Liver (tissue), 9 donors: ENCODE measurements around the gene TST. TPM values are rescaled to one million over a fixed set of nuclear protein-coding genes. Genes with fewer than 3 reads are reported as not detected.

Experiments
- DNase-seq: peaks from one replicate; pipeline ENCODE4 v3.0.0-alpha.2; 2017; ENCODE audit warnings: low spot score
- H3K27ac ChIP-seq, 2 donors: one replicate each; pipeline ENCODE4 v1.7.0; 2013; ENCODE audit warnings: inconsistent platforms in 2 of 2, low read length in 2 of 2, control low read depth in 1 of 2, low read depth in 1 of 2, mild to moderate bottlenecking in 1 of 2
- H3K27me3 ChIP-seq, 4 donors: one replicate each; pipeline versions ENCODE4 v1.6.1 to v1.7.0; 2013; ENCODE audit warnings: low read length in 3 of 4, inconsistent platforms in 1 of 4, mild to moderate bottlenecking in 1 of 4, moderate library complexity in 1 of 4; ENCODE audit not compliant: control insufficient read depth in 4 of 4, insufficient read depth in 4 of 4
- H3K36me3 ChIP-seq, 4 donors: one replicate each; pipeline versions ENCODE4 v1.6.1 to v1.7.0; 2013; ENCODE audit warnings: low read length in 3 of 4, mild to moderate bottlenecking in 3 of 4, low read depth in 1 of 4, moderate library complexity in 1 of 4; ENCODE audit not compliant: control insufficient read depth in 4 of 4, insufficient read depth in 3 of 4
- H3K4me1 ChIP-seq, 4 donors: one replicate each; pipeline versions ENCODE4 v1.6.1 to v1.7.0; 2013; ENCODE audit warnings: low read length in 3 of 4, mild to moderate bottlenecking in 3 of 4, moderate library complexity in 1 of 4; ENCODE audit not compliant: control insufficient read depth in 4 of 4, insufficient read depth in 4 of 4
- H3K4me3 ChIP-seq, 3 donors: one replicate each; pipeline versions ENCODE4 v1.6.1 to v1.7.0; 2013; ENCODE audit warnings: low read length in 3 of 3, control low read depth in 1 of 3, low read depth in 1 of 3, mild to moderate bottlenecking in 1 of 3
- H3K9ac ChIP-seq, 2 donors: one replicate each; pipeline ENCODE4 v1.7.0; 2013; ENCODE audit warnings: low read length in 2 of 2, mild to moderate bottlenecking in 2 of 2, moderate library complexity in 2 of 2, control low read depth in 1 of 2, low read depth in 1 of 2
- H3K9me3 ChIP-seq, 4 donors: one replicate each; pipeline versions ENCODE4 v1.6.1 to v1.7.0; 2013; ENCODE audit warnings: low read length in 3 of 4; ENCODE audit not compliant: control insufficient read depth in 4 of 4
- ATF3 ChIP-seq: IDR thresholded peaks from 2 replicates; pipeline ENCODE4 v1.6.1; 2016; ENCODE audit warnings: antibody characterized with exemption
- EGR1 ChIP-seq, 2 donors: IDR thresholded peaks; 2 replicates each; pipeline ENCODE4 v1.6.1; 2016 to 2018; ENCODE audit warnings: antibody characterized with exemption in 2 of 2, low read depth in 2 of 2
- FOXA2 ChIP-seq: IDR thresholded peaks from 2 replicates; pipeline ENCODE4 v1.6.1; 2016; ENCODE audit warnings: antibody characterized with exemption
- GABPA ChIP-seq, 2 donors: IDR thresholded peaks in 1 of 2; conservative IDR thresholded peaks in 1 of 2; 2 replicates each; pipeline ENCODE4 v1.6.1; 2016; ENCODE audit warnings: antibody characterized with exemption in 2 of 2, mild to moderate bottlenecking in 1 of 2, moderate library complexity in 1 of 2
- HNF4A ChIP-seq, 2 donors: conservative IDR thresholded peaks; 2 replicates each; pipeline ENCODE4 v1.6.1; 2016; ENCODE audit warnings: antibody characterized with exemption in 2 of 2, mild to moderate bottlenecking in 2 of 2
- HNF4G ChIP-seq: IDR thresholded peaks from 2 replicates; pipeline ENCODE4 v1.6.1; 2016; ENCODE audit warnings: antibody characterized with exemption
- MAX ChIP-seq: IDR thresholded peaks from 2 replicates; pipeline ENCODE4 v1.6.1; 2016; ENCODE audit warnings: antibody characterized with exemption
- RAD21 ChIP-seq, 2 donors: IDR thresholded peaks; 2 replicates each; pipeline ENCODE4 v1.6.1; 2016; ENCODE audit warnings: antibody characterized with exemption in 2 of 2, mild to moderate bottlenecking in 2 of 2
- REST ChIP-seq: IDR thresholded peaks from 2 replicates; pipeline ENCODE4 v1.6.1; 2016; ENCODE audit warnings: antibody characterized with exemption, mild to moderate bottlenecking
- RXRA ChIP-seq, 2 donors: IDR thresholded peaks; 2 replicates each; pipeline ENCODE4 v1.6.1; 2017 to 2018; ENCODE audit warnings: antibody characterized with exemption in 2 of 2, mild to moderate bottlenecking in 1 of 2
- TAF1 ChIP-seq: conservative IDR thresholded peaks from 2 replicates; pipeline ENCODE4 v1.6.1; 2016; ENCODE audit warnings: antibody characterized with exemption, mild to moderate bottlenecking
- YY1 ChIP-seq: IDR thresholded peaks from 2 replicates; pipeline ENCODE4 v1.6.1; 2016; ENCODE audit warnings: antibody characterized with exemption, mild to moderate bottlenecking
- WGBS: extraction: QIAGEN DNeasy Blood & Tissue Kit; methylation state at CpG from one replicate; pipeline ENCODE4 v1.1.7; 2013; 5-methylcytosine and 5-hydroxymethylcytosine counted together
- polyA plus RNA-seq, 2 donors: library from polyadenylated mRNA; stranded (reverse) in 1 of 2; unstranded in 1 of 2; fragments of 200-250 nt in 1 of 2; fragments of >200 nt in 1 of 2; fragmentation: Nextera tagmentation in 1 of 2; extraction: Ambion mirVana in 1 of 2; gene quantifications; one replicate each; pipeline versions ENCODE4 v1.2.1 to v1.2.3, GENCODE V29; 2013 to 2015
- total RNA-seq, 2 donors: library from RNA; depleted of rRNA; stranded (reverse); fragments of >200 nt; gene quantifications; one replicate each; pipeline ENCODE4 v1.2.3, GENCODE V29; 2014
- TF ChIP-seq, protein P1 (sequence below): fragments of 150-350 bp; IDR thresholded peaks from 2 replicates; pipeline ENCODE4 v1.5.1; 2017; ENCODE audit warnings: improper control_type of control experiment, low read depth, low read length; ENCODE audit not compliant: missing input control
- TF ChIP-seq, protein P2 (sequence below): IDR thresholded peaks from 2 replicates; pipeline ENCODE4 v1.6.1; 2016; ENCODE audit warnings: antibody characterized with exemption
- donor health status: healthy.
- donor health status: healthy.
- donor health status: healthy.
- donor health status: healthy.
- donor health status: healthy.

TST gene
- total and polyA plus RNA-seq, 4 donors: 186 to 404 (median 292) TPM

- TF ChIP-seq REST (no peak), ATF3 (no peak), MAX (no peak)
These were observed 20.5 kb downstream of the TST start (continued) for GRCh38 chr22:36998620-36999351.

- no peak overlapping the region for H3K4me3 ChIP-seq
- WGBS: 87% methylated on average over 2 of the region's 2 CpGs
- no peaks in the 10 kb centered on the region for H3K9me3 ChIP-seq
- no peak overlapping the region for H3K9ac ChIP-seq
- TF ChIP-seq HNF4G (no peak), YY1 (no peak), HNF4A (conservative IDR thresholded peaks at IDR 0.05) (no peak), RXRA (IDR thresholded peaks at IDR 0.05) (no peak), GABPA (IDR thresholded peaks at IDR 0.05 in 1 of 2, conservative IDR thresholded peaks at IDR 0.05 in 1 of 2) (no peak), MAX (no peak), TAF1 (no peak), RAD21 (IDR thresholded peaks at IDR 0.05) (no peak)
- TF ChIP-seq, protein P1, sequence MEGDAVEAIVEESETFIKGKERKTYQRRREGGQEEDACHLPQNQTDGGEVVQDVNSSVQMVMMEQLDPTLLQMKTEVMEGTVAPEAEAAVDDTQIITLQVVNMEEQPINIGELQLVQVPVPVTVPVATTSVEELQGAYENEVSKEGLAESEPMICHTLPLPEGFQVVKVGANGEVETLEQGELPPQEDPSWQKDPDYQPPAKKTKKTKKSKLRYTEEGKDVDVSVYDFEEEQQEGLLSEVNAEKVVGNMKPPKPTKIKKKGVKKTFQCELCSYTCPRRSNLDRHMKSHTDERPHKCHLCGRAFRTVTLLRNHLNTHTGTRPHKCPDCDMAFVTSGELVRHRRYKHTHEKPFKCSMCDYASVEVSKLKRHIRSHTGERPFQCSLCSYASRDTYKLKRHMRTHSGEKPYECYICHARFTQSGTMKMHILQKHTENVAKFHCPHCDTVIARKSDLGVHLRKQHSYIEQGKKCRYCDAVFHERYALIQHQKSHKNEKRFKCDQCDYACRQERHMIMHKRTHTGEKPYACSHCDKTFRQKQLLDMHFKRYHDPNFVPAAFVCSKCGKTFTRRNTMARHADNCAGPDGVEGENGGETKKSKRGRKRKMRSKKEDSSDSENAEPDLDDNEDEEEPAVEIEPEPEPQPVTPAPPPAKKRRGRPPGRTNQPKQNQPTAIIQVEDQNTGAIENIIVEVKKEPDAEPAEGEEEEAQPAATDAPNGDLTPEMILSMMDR: no peak
- H3K27ac ChIP-seq: no peak overlapping the region
- H3K36me3 ChIP-seq: no peaks in the 10 kb centered on the region
- no peak for DNase-seq
- no peaks in the 10 kb centered on the region for H3K4me1 ChIP-seq
- H3K27me3 ChIP-seq: no peaks in the 10 kb centered on the region
These were observed 21.5 kb downstream of the TST start for GRCh38 chr22:36997746-36998145.

GRCh38 chr22:36991206-36991605 is 28.0 kb downstream of the TST start:
- no peak for TF ChIP-seq EGR1 (IDR thresholded peaks at IDR 0.05; ENCODE audit: low read depth in 2 of 2)
- TF ChIP-seq, protein P2, sequence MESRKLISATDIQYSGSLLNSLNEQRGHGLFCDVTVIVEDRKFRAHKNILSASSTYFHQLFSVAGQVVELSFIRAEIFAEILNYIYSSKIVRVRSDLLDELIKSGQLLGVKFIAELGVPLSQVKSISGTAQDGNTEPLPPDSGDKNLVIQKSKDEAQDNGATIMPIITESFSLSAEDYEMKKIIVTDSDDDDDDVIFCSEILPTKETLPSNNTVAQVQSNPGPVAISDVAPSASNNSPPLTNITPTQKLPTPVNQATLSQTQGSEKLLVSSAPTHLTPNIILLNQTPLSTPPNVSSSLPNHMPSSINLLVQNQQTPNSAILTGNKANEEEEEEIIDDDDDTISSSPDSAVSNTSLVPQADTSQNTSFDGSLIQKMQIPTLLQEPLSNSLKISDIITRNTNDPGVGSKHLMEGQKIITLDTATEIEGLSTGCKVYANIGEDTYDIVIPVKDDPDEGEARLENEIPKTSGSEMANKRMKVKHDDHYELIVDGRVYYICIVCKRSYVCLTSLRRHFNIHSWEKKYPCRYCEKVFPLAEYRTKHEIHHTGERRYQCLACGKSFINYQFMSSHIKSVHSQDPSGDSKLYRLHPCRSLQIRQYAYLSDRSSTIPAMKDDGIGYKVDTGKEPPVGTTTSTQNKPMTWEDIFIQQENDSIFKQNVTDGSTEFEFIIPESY: no peak
- TF ChIP-seq RAD21 (IDR thresholded peaks at IDR 0.05): no peak
- no peak for TF ChIP-seq FOXA2
- DNase-seq: no peak
- Histone ChIP-seq H3K4me3 (no peak overlapping the region), H3K36me3 (no peaks in the 10 kb centered on the region), H3K27ac (no peak overlapping the region), H3K4me1 (no peaks in the 10 kb centered on the region), H3K9me3 (peaks cover 0 to 5% (median 2%) of the 10 kb centered on the region in 4 donors), H3K27me3 (peaks cover 0 to 3% (median 0%) of the 10 kb centered on the region in 4 donors), H3K9ac (no peak overlapping the region)
- WGBS: 72% methylated on average over 6 of the region's 6 CpGs
